Measurements from ENCODE around the gene PXMP2. TPM values are rescaled to one million over a fixed set of nuclear protein-coding genes. Genes with fewer than 3 reads are reported as not detected.

Gene PXMP2
- polyA plus RNA-seq, 1 donor (not counting 4 experiments of a cell fraction or from before 2014, with no cell fraction given): 18.0 TPM

DNA sequence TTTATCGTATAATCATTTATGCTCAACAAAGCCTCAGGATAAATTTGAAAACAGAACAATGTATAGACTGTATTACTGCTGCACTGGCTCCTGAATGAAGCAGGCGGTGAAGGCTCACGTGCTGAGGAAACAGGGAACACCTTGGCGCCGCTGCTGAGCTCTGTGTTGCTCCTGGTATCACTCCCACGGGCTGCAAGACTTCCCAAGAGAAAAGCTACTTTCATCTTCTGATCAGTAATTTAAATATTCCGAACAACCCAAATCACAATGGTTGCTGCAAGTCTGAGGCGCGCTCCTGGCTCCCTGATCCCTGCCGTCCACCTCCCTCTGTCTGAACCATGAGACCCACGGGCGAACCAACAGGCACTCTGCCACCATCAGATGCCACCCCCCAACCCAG, 39.0 kb downstream of the PXMP2 start:
- no peak overlapping the region for H3K9ac ChIP-seq (ENCODE audit: control insufficient read depth, extremely low read depth, insufficient read depth, low read length)
- dilution Hi-C loops (cut with MboI; ENCODE audit: extremely low pct_ligation_motif_present, low sequenced_read_pairs): no loop called here
- H2AFZ ChIP-seq (ENCODE audit: control insufficient read depth, low read length): no peak overlapping the region
- H3K4me1 ChIP-seq (ENCODE audit: control insufficient read depth, extremely low read depth, insufficient read depth, low read length): no peaks in the 10 kb centered on the region
- H3K27ac ChIP-seq (ENCODE audit: control insufficient read depth, insufficient read depth, low read length): no peak overlapping the region
- no peaks in the 10 kb centered on the region for H3K9me3 ChIP-seq (ENCODE audit: control insufficient read depth, low read depth, low read length)
- H3K79me2 ChIP-seq (ENCODE audit: control insufficient read depth, insufficient read depth, low read length): peaks cover 37% of the 10 kb centered on the region
- DNase-seq (ENCODE audit: low read depth, low spot score): no peak
- peaks cover 47 to 59% of the 10 kb centered on the region in 2 experiments for H3K36me3 ChIP-seq (ENCODE audit: control insufficient read depth in 2 of 2, extremely low read depth in 1 of 2, insufficient read depth in 2 of 2, low read length in 2 of 2)
- peaks cover 15% of the 10 kb centered on the region for H4K20me1 ChIP-seq (ENCODE audit: control insufficient read depth, extremely low read depth, insufficient read depth, low read length)
- TF ChIP-seq EZH2 (IDR thresholded peaks at IDR 0.05; ENCODE audit: low read length): no peak
- TF ChIP-seq CTCF (optimal IDR thresholded peaks at IDR 0.05 in 1 of 3, IDR thresholded peaks at IDR 0.05 in 1 of 3, conservative IDR thresholded peaks at IDR 0.05 in 1 of 3; ENCODE audit: extremely low read depth in 1 of 3, insufficient read depth in 2 of 3, low read length in 3 of 3): no peak
- no peak overlapping the region for H3K4me3 ChIP-seq (ENCODE audit: control insufficient read depth in 2 of 3, extremely low read depth in 1 of 3, insufficient read depth in 2 of 3, low read depth in 1 of 3, low read length in 3 of 3)
- H3K27me3 ChIP-seq (ENCODE audit: control insufficient read depth, extremely low read depth, insufficient read depth, low read length): no peaks in the 10 kb centered on the region
- H3K9me1 ChIP-seq (ENCODE audit: control insufficient read depth, extremely low read depth, insufficient read depth, low read length): no peaks in the 10 kb centered on the region
- no peak overlapping the region for H3K4me2 ChIP-seq (ENCODE audit: control insufficient read depth, extremely low read depth, insufficient read depth, low read depth, low read length)
- FAIRE-seq: no peak

DNA sequence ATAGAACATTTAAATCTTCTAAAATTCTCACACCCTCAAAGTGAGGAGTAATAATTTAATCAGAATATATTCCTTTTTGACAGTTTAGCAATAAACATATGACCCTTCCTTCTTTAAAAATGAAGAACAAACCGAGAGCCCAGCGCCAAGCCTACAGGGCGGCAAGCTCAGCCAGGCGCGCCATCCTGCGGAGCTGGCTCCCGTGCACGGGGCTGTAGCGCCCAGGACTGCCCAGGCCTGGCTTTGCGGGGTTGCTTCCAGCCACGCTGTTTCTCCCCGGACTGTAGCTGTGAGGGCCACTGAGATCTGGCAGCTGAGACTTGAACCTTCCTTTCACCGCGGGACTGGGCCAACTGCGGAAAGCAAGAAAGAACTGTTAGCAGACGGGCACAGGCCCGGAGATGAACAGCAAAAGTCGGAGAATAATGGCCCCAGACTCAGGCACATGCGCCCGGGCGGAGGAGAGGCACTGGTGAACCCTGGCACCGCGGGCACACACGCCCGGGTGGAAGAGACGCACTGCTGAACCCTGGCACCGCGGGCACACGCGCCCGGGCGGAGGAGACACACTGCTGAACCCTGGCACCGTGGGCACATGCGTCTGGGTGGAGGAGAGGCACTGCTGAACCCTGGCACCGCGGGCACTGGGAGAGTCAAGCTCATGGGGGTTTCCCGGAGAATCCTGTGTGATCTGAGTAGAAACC, 39.9 kb downstream of the PXMP2 start:
- DNase-seq (ENCODE audit: low read depth, low spot score) (no peak), FAIRE-seq (no peak)
- no peak overlapping the region for H3K4me2 ChIP-seq (ENCODE audit: control insufficient read depth, extremely low read depth, insufficient read depth, low read depth, low read length)
- peaks cover 38% of the 10 kb centered on the region for H3K79me2 ChIP-seq (ENCODE audit: control insufficient read depth, insufficient read depth, low read length)
- dilution Hi-C loops (cut with MboI; ENCODE audit: extremely low pct_ligation_motif_present, low sequenced_read_pairs): no loop called here
- no peak overlapping the region for H2AFZ ChIP-seq (ENCODE audit: control insufficient read depth, low read length)
- H4K20me1 ChIP-seq (ENCODE audit: control insufficient read depth, extremely low read depth, insufficient read depth, low read length): peaks cover 13% of the 10 kb centered on the region
- TF ChIP-seq EZH2 (IDR thresholded peaks at IDR 0.05; ENCODE audit: low read length): no peak
- TF ChIP-seq CTCF (optimal IDR thresholded peaks at IDR 0.05 in 1 of 3, IDR thresholded peaks at IDR 0.05 in 1 of 3, conservative IDR thresholded peaks at IDR 0.05 in 1 of 3; ENCODE audit: extremely low read depth in 1 of 3, insufficient read depth in 2 of 3, low read length in 3 of 3): no peak
- H3K9me1 ChIP-seq (ENCODE audit: control insufficient read depth, extremely low read depth, insufficient read depth, low read length): no peaks in the 10 kb centered on the region
- no peak overlapping the region for H3K9ac ChIP-seq (ENCODE audit: control insufficient read depth, extremely low read depth, insufficient read depth, low read length)
- H3K4me3 ChIP-seq (ENCODE audit: control insufficient read depth in 2 of 3, extremely low read depth in 1 of 3, insufficient read depth in 2 of 3, low read depth in 1 of 3, low read length in 3 of 3): no peak overlapping the region
- H3K27me3 ChIP-seq (ENCODE audit: control insufficient read depth, extremely low read depth, insufficient read depth, low read length): no peaks in the 10 kb centered on the region
- peaks cover 50 to 65% of the 10 kb centered on the region in 2 experiments for H3K36me3 ChIP-seq (ENCODE audit: control insufficient read depth in 2 of 2, extremely low read depth in 1 of 2, insufficient read depth in 2 of 2, low read length in 2 of 2)
- H3K4me1 ChIP-seq (ENCODE audit: control insufficient read depth, extremely low read depth, insufficient read depth, low read length): no peaks in the 10 kb centered on the region
- no peaks in the 10 kb centered on the region for H3K9me3 ChIP-seq (ENCODE audit: control insufficient read depth, low read depth, low read length)
- no peak overlapping the region for H3K27ac ChIP-seq (ENCODE audit: control insufficient read depth, insufficient read depth, low read length)
